Subcutaneous adipose tissue (tissue), 4 donors: ENCODE measurements around the gene ABHD14A. TPM values are rescaled to one million over a fixed set of nuclear protein-coding genes. Genes with fewer than 3 reads are reported as not detected.

Experiments used
- CTCF ChIP-seq: fragments of 450-650 bp; IDR thresholded peaks from one replicate; pipeline ENCODE4 v1.5.1; 2016; ENCODE audit warnings: low read depth, mild to moderate bottlenecking, control low read depth, antibody characterized with exemption, moderate library complexity
- total RNA-seq, 4 donors: library from RNA; depleted of rRNA; stranded (reverse); fragments of >200 nt; gene quantifications; one replicate each; pipeline ENCODE4 v1.1.0, GENCODE V29; 2016

Gene ABHD14A
- total RNA-seq, 4 donors from 2014 or later = 15.3 to 37.7 (median 26.0) TPM

DNA sequence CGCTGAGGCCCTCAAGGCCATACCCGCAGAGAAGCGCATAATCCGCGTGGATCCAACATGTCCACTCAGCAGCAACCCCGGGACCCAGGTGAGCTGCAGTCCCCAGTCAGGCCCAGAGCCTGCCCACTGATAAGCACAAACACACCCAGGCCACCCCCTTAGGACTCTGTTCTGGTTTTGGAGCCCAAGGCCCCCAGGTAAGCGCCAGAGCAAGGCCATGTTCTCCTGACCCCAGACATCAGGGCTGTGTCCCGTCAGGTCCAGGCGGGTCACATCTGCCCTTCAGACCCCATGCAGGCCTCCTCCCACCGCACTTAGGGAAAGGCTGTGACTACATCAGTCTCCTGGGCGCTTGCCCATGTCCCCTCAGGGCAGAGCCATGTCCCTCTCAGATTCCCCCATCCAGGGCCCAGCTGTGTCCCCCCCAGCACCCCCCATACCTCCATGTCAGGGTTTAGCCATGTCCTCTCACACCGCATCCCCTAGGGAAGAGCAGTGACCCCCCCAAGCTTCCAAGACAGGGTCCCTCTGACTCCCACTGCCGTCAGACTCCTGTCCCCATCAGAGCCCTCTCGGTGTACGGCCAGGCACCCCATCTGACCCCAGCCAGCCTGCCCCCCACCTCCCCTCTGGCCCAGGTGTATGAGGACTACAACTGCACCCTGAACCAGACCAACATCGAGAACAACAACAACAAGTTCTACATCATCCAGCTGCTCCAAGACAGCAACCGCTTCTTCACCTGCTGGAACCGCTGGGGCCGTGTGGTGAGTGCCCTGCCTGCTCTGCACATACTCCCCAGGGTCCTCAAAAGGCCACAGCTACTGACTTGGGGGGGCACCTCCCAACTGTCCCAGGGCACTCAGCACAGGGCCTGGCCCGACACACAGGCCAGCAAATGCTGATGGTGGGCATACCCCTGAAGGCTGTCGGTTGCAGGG is 31.1 kb upstream of the ABHD14A start:
- no peak for TF ChIP-seq CTCF

DNA sequence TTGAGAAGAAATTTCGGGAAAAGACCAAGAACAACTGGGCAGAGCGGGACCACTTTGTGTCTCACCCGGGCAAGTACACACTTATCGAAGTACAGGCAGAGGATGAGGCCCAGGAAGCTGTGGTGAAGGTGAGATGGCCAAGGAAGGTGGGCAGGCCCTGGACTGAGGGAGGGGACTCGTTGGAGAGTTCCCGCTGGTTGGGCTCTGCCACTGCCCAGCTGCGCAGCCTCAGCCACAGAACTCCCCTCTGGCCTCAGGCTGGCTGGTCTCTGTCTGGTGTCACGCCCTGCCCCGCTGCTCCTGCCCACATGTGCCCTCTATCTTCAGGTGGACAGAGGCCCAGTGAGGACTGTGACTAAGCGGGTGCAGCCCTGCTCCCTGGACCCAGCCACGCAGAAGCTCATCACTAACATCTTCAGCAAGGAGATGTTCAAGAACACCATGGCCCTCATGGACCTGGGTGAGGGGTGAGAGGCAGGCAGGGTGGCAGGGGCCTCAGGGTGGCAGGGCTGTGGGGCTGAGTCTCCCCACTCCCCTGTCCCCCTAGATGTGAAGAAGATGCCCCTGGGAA is 30.3 kb upstream of the ABHD14A start:
- TF ChIP-seq CTCF = no peak

DNA sequence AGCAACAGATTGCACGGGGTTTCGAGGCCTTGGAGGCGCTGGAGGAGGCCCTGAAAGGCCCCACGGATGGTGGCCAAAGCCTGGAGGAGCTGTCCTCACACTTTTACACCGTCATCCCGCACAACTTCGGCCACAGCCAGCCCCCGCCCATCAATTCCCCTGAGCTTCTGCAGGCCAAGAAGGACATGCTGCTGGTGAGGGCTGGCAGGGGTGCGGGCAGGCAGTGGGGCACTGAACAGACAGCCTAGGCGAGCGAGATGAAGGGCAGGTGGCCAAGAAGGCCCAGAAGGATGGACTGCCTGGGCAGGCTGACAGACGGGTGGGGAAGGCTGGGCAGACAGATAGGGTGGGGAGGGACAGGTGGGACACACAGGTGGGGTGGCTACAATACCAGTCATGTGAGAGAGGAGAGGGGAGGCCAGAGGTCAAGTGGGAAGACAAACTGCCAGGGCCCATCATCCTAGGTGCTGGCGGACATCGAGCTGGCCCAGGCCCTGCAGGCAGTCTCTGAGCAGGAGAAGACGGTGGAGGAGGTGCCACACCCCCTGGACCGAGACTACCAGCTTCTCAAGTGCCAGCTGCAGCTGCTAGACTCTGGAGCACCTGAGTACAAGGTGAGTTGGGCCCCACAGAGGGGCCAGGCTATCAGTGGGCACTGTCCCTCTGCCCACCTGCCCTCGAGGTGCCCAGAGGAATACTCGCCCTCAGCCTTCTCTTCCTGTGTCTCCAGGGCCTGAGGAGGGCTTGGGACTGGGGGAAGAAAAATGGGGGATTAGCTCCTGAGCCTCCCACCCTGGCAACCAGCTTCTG is 29.6 kb upstream of the ABHD14A start:
- no peak for TF ChIP-seq CTCF

GRCh38 chr3:51945926-51946705 is 28.7 kb upstream of the ABHD14A start:
- no peak for TF ChIP-seq CTCF

- TF ChIP-seq CTCF = no peak
These were observed 28.1 kb upstream of the ABHD14A start for GRCh38 chr3:51946796-51947195.

GRCh38 chr3:51947215-51947900 is 27.5 kb upstream of the ABHD14A start:
- TF ChIP-seq CTCF = no peak
